Amygdala (tissue), 56 donors: ENCODE results near the gene MLLT1.
"Not testable (repeated sequence)": the region's sequence is repeated elsewhere in the genome, so short reads cannot be mapped to it uniquely, and the experiment has no call there.

Source experiments
- DNase-seq, 56 donors: peaks; one replicate each; lab custom pipeline; 2025; lab: John Stamatoyannopoulos, UW

The MLLT1 gene, protein sequence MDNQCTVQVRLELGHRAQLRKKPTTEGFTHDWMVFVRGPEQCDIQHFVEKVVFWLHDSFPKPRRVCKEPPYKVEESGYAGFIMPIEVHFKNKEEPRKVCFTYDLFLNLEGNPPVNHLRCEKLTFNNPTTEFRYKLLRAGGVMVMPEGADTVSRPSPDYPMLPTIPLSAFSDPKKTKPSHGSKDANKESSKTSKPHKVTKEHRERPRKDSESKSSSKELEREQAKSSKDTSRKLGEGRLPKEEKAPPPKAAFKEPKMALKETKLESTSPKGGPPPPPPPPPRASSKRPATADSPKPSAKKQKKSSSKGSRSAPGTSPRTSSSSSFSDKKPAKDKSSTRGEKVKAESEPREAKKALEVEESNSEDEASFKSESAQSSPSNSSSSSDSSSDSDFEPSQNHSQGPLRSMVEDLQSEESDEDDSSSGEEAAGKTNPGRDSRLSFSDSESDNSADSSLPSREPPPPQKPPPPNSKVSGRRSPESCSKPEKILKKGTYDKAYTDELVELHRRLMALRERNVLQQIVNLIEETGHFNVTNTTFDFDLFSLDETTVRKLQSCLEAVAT

DNA sequence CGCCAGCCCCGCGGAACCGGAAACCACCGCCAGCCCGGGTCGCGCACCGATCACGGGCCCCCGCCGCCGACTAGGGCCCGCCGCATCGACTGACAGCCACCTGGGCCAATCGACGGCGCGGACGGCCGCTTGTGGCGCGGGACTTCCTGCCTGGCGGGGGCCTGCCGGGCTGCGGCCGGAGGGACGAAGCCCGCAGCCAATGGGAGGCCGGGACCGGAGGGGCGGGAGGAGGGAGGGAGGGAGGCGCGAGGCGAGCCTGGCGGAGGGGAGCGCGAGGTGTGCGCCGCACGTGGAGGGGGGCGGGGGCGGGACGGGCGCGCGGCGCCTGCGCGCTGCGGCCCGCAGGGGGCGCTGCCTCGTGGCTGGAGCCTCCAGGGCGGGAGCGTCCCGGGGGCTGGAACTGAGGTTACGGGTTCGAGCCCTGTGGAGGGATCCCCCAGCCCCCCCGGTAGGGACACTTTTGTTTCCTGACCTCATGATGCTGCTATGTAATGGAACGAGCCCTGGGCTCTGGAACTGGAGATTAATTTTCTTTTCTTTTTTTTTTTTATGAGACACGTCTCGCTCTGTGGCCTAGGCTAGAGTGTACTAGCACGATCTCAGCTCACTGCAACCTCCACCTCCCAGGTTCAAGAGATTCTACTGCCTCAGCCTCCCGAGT is at the start of gene MLLT1:
Gene MLLT1, minus strand, starts transcription at position 45 of the 661 bp plus-strand sequence. CDS start 191 bp downstream, outside the sequence.
- peak; percentile 46 to 98 (median 93) for DNase-seq

DNA sequence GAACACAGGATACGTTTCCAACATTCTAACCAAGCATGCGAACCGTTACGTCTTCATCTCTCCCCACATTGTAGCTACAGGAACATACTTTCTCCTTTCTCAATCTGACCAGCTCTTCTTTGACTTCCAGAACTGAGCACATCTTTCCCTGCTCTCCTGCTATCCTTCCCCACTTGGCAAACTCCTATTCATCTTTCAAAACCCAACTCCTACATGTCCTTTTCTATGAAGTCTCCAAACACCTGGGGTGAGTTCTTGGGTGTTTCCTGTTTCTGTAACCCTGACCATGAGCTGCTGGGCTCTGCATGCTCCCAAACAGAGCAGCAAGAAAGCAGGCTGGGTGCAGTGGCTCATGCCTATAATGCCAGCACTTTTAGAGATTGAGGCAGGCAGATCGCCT is 47.0 kb upstream of the MLLT1 start:
- no peak for DNase-seq

DNA sequence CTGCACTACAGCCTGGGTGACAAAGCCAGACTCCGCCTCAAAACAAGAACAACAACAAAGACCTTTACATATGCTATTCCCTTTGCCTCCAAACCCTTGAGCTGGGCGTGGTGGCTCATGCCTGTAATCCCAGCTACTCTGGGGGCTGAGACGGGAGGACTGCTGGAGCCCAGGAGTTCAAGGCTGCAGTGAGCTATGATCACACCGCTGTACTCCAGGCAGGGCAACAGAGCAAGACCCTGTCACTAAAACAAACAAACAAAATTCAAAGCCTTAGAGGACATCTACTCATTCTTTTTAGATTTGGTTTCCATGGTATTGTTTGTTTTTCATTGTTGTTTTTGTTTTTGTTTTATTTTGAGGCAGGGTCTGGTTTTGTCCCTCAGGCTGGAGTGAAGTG is 45.8 kb upstream of the MLLT1 start:
- DNase-seq, result no peak

DNA sequence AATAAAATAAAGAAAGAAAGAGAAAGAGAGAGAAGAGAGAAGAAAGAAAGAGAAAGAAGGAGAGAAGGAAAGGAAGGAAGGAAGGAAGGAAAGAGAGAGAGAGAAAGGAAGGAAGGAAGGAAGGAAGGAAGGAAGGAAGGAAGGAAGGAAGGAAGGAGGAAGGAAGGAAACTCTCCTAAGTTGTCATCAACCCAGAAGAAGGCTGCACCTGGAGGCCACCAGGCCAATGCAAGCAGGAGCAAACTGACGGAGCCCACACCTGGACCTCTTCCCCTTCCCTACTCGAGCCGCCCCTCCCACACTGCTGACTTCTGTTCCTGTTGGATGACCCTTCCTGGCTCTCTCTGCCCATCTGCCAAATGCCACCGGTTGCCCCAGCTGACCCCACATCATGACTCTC is 45.0 kb upstream of the MLLT1 start:
- DNase-seq, result no peak

DNA sequence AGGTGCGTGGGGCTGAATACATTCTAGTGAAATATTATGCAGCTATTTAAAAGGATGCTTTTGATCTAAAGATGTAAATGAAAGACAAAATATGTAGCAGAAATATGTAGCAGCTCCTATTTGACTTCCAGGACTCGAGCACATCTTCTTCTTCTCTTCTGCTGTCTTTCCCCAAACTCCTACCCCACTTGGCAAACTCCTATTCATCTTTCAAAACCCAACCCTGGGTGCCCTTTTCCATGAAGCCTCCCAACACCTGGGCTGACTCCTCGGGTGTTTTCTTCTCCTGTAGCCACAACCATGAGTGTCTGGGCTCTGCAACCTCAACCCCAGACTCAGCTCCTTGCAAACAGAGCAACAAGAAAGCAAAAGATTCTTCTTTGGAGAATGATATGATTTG is 42.5 kb upstream of the MLLT1 start:
- DNase-seq, result no peak

DNA sequence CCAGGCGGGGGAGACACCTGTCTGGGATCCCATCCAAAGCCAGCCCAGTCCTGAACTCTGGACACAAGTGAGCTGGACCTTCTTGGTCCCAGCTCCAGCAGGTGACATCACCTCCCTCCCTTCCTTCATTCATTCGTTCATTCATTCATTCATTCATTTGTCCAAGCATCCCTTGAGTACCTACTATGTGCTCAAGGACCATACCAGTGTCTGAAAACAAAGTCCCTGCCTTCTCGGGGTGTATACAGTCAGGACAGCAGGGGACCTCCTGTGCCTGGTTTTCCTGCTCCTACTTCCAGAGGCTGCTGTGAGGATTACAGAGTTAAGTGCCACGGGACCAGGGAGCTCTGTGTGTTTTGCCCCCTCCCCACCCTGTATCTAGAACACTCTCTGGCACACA is 39.6 kb upstream of the MLLT1 start:
- no peak for DNase-seq

DNA sequence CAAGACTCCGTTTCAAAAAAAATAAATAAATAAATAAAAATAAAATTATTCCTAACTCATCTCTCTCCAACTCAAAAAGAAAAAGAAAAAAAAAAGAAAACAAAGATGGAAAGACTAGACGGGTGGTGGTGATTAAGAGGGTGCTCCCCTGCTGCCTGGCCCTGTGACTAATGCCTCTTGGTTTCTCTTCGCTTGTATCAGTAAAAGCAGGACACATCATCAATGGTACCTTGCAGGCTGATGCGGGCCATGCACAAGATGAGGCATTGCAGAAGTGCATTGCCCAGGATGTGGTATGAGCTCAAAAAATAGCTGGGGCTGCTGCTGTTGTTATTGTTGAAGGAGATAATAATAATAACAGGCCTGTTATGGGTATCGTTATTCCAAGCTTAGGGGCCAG is 39.0 kb upstream of the MLLT1 start:
- DNase-seq, result no peak

DNA sequence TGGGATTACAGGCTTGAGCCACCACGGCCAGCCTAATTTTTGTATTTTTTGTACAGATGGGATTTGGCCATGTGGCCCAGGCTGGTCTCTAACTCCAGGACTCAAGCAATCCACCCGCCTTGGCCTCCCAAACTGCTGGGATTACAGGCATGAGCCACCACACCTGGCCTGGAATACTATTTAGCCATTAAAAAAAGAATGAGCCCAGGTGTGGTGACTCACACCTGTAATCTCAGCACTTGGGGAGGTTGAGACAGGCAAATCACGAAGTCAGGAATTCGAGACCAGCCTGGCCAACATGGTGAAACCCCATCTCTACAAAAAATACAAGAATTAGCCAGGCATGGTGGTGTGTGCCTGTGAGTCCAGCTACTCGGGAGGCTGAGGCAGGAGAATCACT is 35.9 kb upstream of the MLLT1 start:
- not testable (repeated sequence) for DNase-seq

DNA sequence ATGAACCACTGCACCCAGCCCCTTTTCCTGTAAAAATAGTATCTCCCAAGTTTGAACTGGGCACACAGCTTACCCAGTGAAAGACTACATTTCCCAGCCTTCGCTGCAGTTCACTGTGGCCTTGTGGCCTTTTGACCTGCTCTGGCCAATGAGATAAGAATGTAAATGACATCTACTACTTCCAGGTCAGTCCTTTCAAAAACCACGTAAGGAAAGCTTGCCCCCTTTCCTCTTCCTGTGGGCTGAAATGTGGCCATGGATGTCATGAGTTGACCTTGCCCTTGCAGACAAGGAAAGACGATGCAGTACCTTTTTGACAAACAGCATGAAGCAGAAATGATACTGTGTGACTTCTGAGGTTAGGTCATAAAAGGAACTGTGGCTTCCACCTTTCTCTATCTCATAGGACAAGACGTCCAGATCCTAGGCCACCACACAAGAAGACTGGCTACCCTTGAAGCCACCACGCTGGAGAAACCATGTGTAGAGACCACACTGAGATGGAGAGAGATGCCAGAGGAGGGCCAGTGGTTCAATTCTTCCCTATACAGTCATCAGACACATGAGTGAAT is 33.7 kb upstream of the MLLT1 start:
- DNase-seq, result no peak

DNA sequence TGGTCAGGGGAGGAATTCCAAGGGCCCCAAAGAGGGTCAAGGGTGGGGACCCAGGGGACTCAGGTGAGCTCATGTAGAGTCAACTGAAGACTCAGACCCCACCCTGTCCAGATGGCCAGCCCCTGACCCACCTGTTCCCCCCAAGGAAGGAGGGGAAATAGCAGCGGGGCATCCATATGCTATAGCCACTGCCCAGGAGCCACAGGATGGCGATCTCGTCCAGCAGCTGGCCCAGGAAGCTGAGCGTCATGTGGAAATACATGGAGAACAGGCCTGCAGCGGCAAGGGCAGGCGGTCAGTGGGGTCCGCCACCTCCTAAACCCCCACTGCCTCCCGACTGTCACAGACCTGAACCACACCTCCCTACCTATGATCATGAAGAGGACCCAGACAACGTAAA is 32.2 kb upstream of the MLLT1 start:
- no peak for DNase-seq

DNA sequence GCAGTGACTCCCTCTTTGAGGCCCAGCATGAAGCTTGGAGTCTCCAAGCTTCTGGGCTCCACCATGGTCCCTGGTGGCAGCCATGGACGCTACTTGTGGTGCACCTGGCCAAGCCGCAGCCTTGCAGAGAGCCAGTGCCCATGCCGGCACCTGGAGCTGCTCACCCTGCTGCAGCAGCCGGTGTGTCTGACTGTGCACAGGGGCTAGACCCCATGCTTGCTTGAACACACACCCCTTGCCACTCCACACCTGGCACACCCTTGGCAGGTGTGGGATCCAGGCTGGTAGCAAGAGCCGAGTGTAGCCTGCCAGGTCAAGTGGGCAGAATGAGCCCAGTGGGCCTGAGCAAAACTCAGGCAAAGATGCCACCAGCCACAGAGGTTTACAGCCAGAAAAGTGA is 18.6 kb upstream of the MLLT1 start:
- DNase-seq, result no peak

DNA sequence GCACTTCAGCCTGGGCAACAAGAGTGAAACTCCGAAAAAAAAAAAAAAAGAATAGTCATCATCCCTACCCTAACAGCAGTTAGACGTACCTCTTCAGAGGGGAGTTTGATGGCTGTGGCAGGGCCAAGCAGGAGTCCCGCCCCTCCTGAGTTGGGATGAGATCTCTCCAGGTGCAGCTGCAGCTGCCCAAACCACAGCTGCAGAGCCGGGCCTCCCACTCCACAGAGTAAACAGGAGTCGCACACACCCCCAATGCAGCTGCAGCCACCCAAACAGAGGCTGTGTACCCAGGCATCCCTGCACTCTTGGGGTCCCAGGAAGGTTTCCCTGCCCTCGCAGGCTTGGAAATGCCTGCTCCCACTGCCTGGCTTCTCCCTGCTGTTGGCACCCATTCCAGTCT is 17.4 kb upstream of the MLLT1 start:
- no peak for DNase-seq

DNA sequence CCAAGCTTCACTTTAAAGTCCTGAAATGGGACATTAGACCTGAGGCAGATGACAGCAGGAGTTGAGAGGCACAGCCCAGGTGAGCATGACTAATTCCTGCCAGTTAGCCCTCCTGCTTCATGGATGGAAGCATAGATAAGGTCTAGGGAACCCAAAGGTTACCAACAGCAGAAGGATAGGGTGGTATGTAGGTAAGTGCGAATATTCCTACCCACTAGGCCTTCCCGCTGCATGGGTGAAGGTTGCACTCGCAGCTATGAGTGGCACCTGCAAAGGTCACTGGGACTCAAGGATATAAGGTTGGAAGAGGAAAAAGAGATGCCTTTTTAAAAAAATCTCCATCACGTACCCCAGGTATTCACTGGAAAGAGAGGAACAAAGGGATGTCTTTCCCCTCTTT is 12.2 kb upstream of the MLLT1 start:
- DNase-seq, result no peak

DNA sequence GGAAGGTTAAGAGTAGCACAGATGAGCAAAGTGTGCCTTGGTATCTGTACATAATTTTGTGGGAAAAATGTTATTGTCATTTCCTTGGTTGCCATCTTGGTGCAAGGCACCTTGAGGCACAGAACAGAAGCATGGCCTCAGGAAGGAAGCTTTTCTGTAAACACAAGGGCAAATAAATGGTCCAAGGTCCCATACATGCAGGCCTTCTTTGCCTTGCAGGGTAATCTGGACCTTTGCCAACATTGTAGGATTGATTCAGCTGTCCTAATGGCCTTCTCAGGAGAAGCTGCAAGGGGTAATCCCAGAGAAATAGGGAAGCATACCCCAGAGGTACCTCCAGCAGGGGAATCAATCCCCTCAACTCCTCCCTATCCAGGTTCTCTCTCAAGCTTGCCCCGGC is 9.0 kb upstream of the MLLT1 start:
- DNase-seq, result no peak

DNA sequence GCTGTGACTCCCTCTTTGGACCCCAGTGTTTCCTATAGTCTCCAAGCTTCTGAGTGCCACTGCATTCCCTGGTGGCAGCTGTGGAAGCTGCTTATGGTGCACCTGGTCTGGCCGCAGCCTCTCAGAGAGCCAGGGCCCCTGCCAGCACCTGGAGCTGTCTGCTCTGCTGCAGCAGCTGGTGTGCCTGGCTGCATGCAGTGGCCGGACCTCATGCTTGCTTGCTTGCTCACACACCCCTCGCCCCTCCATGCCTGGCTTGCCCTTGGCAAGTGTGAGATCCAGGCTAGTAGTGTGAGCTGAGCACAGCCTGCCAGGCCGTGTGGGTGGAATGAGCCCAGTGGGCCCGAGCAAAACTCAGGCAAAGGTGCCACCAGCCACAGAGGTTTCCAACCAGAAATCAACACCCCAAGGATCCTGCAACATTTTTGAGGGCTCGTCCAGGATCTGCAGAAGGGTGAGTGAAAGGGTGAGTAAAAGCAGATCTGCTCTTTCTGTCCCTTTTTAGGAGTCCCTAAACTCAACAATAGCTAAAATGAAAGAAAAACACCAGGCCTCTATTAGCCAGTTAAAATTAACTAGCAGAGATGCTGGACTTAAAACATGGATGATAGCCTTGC is 7.6 kb upstream of the MLLT1 start:
- DNase-seq, result no peak

DNA sequence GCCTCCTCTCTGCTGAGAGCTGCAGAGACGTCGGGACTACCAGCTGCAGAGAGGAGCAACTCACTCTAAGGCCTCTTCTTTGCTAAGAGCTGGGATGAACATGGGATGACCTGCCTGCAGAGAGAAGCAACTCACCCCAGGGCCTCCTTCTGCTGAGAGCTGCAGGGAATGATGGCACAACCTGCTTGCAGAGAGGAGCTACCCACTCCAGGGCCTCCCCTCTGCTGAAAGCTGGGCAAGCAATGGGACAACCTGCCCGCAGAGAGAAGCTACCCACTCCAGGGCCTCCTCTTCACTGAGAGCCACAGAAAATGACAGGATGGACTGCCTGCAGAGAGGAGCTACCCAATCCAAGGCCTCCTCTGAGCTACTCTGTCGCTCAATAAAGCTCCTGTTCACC is 6.9 kb upstream of the MLLT1 start:
- no peak for DNase-seq

DNA sequence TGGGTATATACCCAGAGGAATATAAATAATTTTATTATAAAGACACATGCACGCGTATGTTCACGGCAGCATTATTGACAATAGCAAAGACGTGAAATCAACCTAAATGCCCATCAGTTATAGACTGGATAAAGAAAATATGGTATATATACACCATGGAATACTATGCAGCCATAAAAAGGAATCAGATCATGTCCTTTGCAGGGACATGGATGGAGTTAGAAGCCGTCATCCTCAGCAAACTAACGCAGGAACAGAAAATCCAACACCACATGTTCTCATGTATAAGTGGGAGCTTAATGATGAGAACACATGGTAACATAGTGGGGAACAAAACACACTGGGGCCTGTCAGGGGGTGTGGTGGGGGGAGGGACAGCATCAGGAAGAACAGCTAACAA is 2.6 kb upstream of the MLLT1 start:
- not testable (repeated sequence) for DNase-seq

DNA sequence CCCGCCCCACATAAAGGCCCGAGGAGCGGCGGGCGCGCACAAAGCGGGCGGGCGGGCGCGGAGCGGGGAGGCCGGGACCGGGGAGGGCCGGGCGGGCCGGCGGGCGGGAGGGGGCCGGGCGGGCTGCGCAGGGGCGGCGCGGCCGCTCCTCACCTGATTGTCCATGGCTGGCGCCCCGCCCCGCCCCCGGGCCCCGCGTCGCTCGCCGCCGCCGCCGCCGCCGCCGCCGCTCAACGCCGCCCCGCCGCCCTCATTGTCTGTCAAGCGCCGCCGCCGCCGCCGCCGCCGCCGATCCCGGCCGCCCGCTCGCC is 200 bp downstream of the MLLT1 start:
- no peak for DNase-seq

DNA sequence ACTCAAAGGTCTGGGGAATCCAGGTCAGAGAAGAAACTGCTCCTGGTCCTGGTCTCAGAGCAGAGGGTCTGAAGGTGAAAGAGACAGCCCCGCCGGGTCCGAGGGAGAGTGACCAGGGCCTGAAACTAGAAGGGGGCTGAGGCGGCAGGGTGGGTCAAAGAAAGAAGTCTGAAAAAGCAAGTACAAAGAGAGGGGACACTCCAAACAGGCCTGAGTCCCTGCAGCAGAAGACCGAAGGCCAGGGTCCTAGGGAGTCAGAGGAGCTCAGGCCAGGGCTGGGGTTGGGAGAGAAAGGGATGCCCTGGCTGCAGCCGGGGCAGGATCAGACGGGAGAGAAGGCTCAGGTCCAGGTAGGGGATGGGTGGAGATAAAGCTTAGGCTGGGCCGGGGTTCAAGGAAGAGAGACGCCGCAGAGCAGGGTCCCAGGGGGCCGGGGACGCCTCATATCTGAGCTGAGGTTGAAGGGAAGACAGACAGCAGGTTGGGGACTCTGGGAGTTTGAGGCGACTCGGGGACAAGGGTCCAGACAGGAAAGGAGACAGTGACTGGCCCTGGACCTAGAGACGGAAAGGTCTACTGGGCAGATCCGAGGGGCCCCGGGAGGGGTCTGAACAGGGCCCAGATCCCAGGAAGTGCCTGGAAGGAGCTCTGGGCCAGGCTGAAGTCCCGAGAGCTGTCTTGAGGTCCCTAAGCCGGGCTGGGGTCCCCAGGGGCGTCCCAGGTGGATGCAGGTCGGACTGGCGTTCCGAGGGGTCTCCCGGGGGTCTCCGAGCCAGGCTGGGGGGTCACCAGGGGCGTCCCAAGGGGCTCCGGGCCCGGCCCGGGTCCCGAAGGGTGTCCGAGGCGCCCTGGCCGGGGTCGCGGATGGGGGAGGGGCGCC is 795 bp downstream of the MLLT1 start:
- DNase-seq, result no peak

DNA sequence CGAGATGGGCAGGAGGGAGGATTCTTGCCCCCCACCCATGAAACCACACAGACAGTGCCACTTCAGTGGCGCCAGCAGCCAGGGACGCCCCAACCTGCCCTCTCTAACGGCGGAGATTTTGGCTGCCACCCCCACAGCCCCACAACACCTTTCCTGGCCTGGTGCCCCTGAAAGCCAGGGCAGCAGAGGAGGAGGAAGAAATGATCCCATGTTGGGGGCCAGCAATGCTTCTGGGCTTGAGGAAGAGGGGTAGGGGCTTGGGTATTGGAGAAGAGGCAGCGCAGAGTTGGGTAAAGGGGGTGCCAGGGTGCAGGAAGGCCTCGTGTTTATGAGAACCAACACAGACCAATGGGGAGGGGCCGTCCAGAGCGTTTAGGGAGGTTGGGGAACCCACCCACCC is 1.7 kb downstream of the MLLT1 start:
- no peak for DNase-seq
